ENCODE measurements around the gene CCT2. TPM values are rescaled to one million over a fixed set of nuclear protein-coding genes. Genes with fewer than 3 reads are reported as not detected.

CCT2 gene
- total and polyA plus RNA-seq, 2 of the 8 experiments (the other 6 are each of a cell fraction or from before 2014, with no cell fraction given) = 244 to 419 TPM

- no peak for TF ChIP-seq BACH1 (IDR thresholded peaks at IDR 0.05; ENCODE audit: low read length)
- TF ChIP-seq SRF (IDR thresholded peaks at IDR 0.05; ENCODE audit: low read depth, low read length) = no peak
- no peak for TF ChIP-seq RFX5 (IDR thresholded peaks at IDR 0.05; ENCODE audit: borderline replicate concordance, low read depth, low read length)
- TF ChIP-seq MAX (IDR thresholded peaks at IDR 0.05) = no peak
- no peak for TF ChIP-seq USF2 (IDR thresholded peaks at IDR 0.05; ENCODE audit: low read length)
- no peak for TF ChIP-seq KDM1A (IDR thresholded peaks at IDR 0.05; ENCODE audit: borderline replicate concordance, low read length)
- TF ChIP-seq SP1 (IDR thresholded peaks at IDR 0.05; ENCODE audit: low read depth, low read length) = no peak
- no peak for TF ChIP-seq NANOG (IDR thresholded peaks at IDR 0.05; ENCODE audit: insufficient read depth, low read depth, low read length, poor library complexity, severe bottlenecking)
- H2BK5ac ChIP-seq (ENCODE audit: low read depth, low read length) = no peak overlapping the region
- H3K23me2 ChIP-seq (ENCODE audit: low read depth, low read length) = no peaks in the 10 kb centered on the region
- no peaks in the 10 kb centered on the region for H3K79me1 ChIP-seq (ENCODE audit: low read depth, low read length)
- ChIA-PET CTCF (ENCODE audit: partially characterized antibody) (interaction anchor here (0.6 to 8.6 kb wide), 5 partner anchors 8 to 951 kb away, joined by 3 to 69 read pairs (median 5); no protein-coding TSS in a partner anchor), POLR2A (ENCODE audit: partially characterized antibody) (interaction anchor here (2.3 kb wide), 1 partner anchor 9 kb away, joined by 11 read pairs; no protein-coding TSS in a partner anchor)
- no peak overlapping the region for H2AK5ac ChIP-seq (ENCODE audit: low read depth, low read length)
- no peaks in the 10 kb centered on the region for H3K79me2 ChIP-seq (ENCODE audit: control insufficient read depth in 1 of 2, insufficient read depth in 2 of 2, low read length in 2 of 2)
- no peak overlapping the region for H2BK120ac ChIP-seq (replicated peaks; ENCODE audit: low read depth, low read length)
- H4K8ac ChIP-seq (ENCODE audit: extremely low read depth, insufficient read depth, low read length) = no peak overlapping the region
- H3K4me2 ChIP-seq (ENCODE audit: insufficient read depth in 1 of 2, low read depth in 2 of 2, low read length in 2 of 2) = no peak overlapping the region
- no peak overlapping the region for H2BK15ac ChIP-seq (ENCODE audit: low read length)
- H3K4me1 ChIP-seq (replicated peaks in 1 of 4; ENCODE audit: control insufficient read depth in 3 of 4, insufficient read depth in 4 of 4, low read length in 3 of 4) = no peaks in the 10 kb centered on the region
- H2BK20ac ChIP-seq (ENCODE audit: low read length) = no peak overlapping the region
- H4K91ac ChIP-seq (replicated peaks; ENCODE audit: insufficient read length, low read length) = no peak overlapping the region
- no peak overlapping the region for H3K27ac ChIP-seq (ENCODE audit: low read depth, low read length)
- H2AFZ ChIP-seq (ENCODE audit: low read length) = no peak overlapping the region
- DNase-seq (ENCODE audit: low read depth in 1 of 2, low spot score in 2 of 2) (no peak), FAIRE-seq (no peak)
- no peak overlapping the region for H3K18ac ChIP-seq (ENCODE audit: extremely low read depth, low read length)
- no peak overlapping the region for H4K5ac ChIP-seq (ENCODE audit: insufficient read length, low read depth, low read length)
- WGBS, 2 experiments (ENCODE audit: extremely low coverage in 1 of 2, insufficient coverage in 1 of 2, insufficient read length in 1 of 2, insufficient replicate concordance in 2 of 2, low coverage in 1 of 2, low lambda C conversion rate in 2 of 2, missing lambda C conversion rate in 1 of 2) = 87% methylated on average over 4 of the region's 4 CpGs; no CpG with 5 or more reads in 1 of the 2 experiments
- H3K27me3 ChIP-seq (replicated peaks in 1 of 4; ENCODE audit: control insufficient read depth in 3 of 4, extremely low read depth in 1 of 4, insufficient read depth in 3 of 4, low read length in 3 of 4) = no peaks in the 10 kb centered on the region
- no peak overlapping the region for H3K4ac ChIP-seq (replicated peaks; ENCODE audit: insufficient read length, low read depth, low read length)
- no peak overlapping the region for H3K9ac ChIP-seq (replicated peaks in 1 of 4; ENCODE audit: extremely low read depth in 1 of 4, low read depth in 3 of 4, low read length in 3 of 4)
- no peak overlapping the region for H2BK12ac ChIP-seq (ENCODE audit: low read depth, low read length)
- peaks cover 1 to 2% of the 10 kb centered on the region in 2 experiments for H4K20me1 ChIP-seq (replicated peaks in 1 of 2; ENCODE audit: control insufficient read depth in 1 of 2, insufficient read depth in 2 of 2, low read length in 2 of 2)
- H3K4me3 ChIP-seq (ENCODE audit: extremely low read depth in 1 of 4, insufficient read depth in 2 of 4, low read depth in 3 of 4, low read length in 4 of 4) = no peak overlapping the region
- H3K9me3 ChIP-seq (ENCODE audit: insufficient read depth in 2 of 2, low read depth in 1 of 2, low read length in 1 of 2) = no peaks in the 10 kb centered on the region
- no peak overlapping the region for H3K23ac ChIP-seq (ENCODE audit: insufficient read length)
- no peak overlapping the region for H3K56ac ChIP-seq (replicated peaks; ENCODE audit: insufficient read length, low read depth, low read length)
- H3K14ac ChIP-seq (ENCODE audit: insufficient read length) = no peak overlapping the region
- peaks cover 7 to 15% (median 14%) of the 10 kb centered on the region in 4 experiments; a peak in 7 of 8 replicates for H3K36me3 ChIP-seq (ENCODE audit: control insufficient read depth in 2 of 4, insufficient read depth in 4 of 4, low read length in 3 of 4)
Observed at GRCh38 chr12:69579029-69579428, 6.2 kb upstream of the CCT2 start.
